ENCODE data around the gene GABRR3. TPM values are rescaled to one million over a fixed set of nuclear protein-coding genes. Genes with fewer than 3 reads are reported as not detected.

The GABRR3 gene
- total RNA-seq, 2 donors from 2014 or later: not detected

GRCh38 chr3:98008855-98009254, 26.3 kb downstream of the GABRR3 start:
- Histone ChIP-seq H3K27me3 (no peaks in the 10 kb centered on the region), H3K9ac (ENCODE audit: low read depth in 2 of 2, low read length in 2 of 2) (no peak overlapping the region), H3K27ac (no peak overlapping the region), H3K36me3 (no peaks in the 10 kb centered on the region), H3K4me1 (no peaks in the 10 kb centered on the region), H3K9me3 (no peaks in the 10 kb centered on the region), H3K4me3 (no peak overlapping the region)
- intact Hi-C loops (cut with DNase I): no loop called here
- no peak for DNase-seq
- no peak for TF ChIP-seq CTCF (IDR thresholded peaks at IDR 0.05)

GRCh38 chr3:98005438-98005837, 29.7 kb downstream of the GABRR3 start:
- Histone ChIP-seq H3K27ac (no peak overlapping the region), H3K27me3 (no peaks in the 10 kb centered on the region), H3K9me3 (no peaks in the 10 kb centered on the region), H3K4me3 (no peak overlapping the region), H3K36me3 (no peaks in the 10 kb centered on the region), H3K9ac (ENCODE audit: low read depth in 2 of 2, low read length in 2 of 2) (no peak overlapping the region), H3K4me1 (no peaks in the 10 kb centered on the region)
- no peak for TF ChIP-seq CTCF (IDR thresholded peaks at IDR 0.05)
- intact Hi-C loops (cut with DNase I): no loop called here
- DNase-seq: no peak

- no peaks in the 10 kb centered on the region for H3K4me1 ChIP-seq
Measured at GRCh38 chr3:98004721-98005120, 30.4 kb downstream of the GABRR3 start.

GRCh38 chr3:98003306-98003969, 31.7 kb downstream of the GABRR3 start:
- DNase-seq: no peak
- H3K27me3 ChIP-seq: no peaks in the 10 kb centered on the region
- H3K27ac ChIP-seq: no peak overlapping the region
- no peaks in the 10 kb centered on the region for H3K9me3 ChIP-seq
- no peak overlapping the region for H3K9ac ChIP-seq (ENCODE audit: low read depth in 2 of 2, low read length in 2 of 2)
- TF ChIP-seq CTCF (IDR thresholded peaks at IDR 0.05): no peak
- H3K36me3 ChIP-seq: no peaks in the 10 kb centered on the region
- no peaks in the 10 kb centered on the region for H3K4me1 ChIP-seq
- H3K4me3 ChIP-seq: no peak overlapping the region
- intact Hi-C loops (cut with DNase I): no loop called here

More at GRCh38 chr3:98004721-98005120, 30.4 kb downstream of the GABRR3 start:
- intact Hi-C loops (cut with DNase I): no loop called here
- DNase-seq: no peak
- Histone ChIP-seq H3K9ac (ENCODE audit: low read depth in 2 of 2, low read length in 2 of 2) (no peak overlapping the region), H3K27ac (no peak overlapping the region), H3K4me3 (no peak overlapping the region), H3K27me3 (no peaks in the 10 kb centered on the region), H3K9me3 (no peaks in the 10 kb centered on the region), H3K36me3 (no peaks in the 10 kb centered on the region)
- no peak for TF ChIP-seq CTCF (IDR thresholded peaks at IDR 0.05)

DNA sequence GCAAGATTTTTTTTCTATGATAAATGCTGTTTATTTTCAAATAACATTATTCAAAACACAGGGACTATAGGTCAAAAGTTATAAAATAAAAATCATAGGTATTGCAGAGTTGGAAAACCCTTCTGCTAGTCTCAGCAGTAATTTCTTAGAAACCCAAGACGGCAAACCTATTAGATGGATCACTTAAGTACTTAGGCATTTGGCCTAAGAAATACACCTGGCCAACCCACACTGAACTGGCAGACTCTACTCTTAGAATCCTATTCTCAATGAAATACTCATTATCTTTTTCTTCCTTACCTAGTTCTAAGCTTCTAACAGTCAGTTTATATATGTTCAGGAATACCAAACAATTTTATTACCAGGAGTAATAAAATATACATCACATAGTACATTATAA, 32.4 kb downstream of the GABRR3 start:
- TF ChIP-seq CTCF (IDR thresholded peaks at IDR 0.05): no peak
- H3K9me3 ChIP-seq: no peaks in the 10 kb centered on the region
- DNase-seq: no peak
- H3K27me3 ChIP-seq: no peaks in the 10 kb centered on the region
- no peaks in the 10 kb centered on the region for H3K36me3 ChIP-seq
- no peak overlapping the region for H3K9ac ChIP-seq (ENCODE audit: low read depth in 2 of 2, low read length in 2 of 2)
- H3K4me1 ChIP-seq: no peaks in the 10 kb centered on the region
- H3K27ac ChIP-seq: no peak overlapping the region
- no peak overlapping the region for H3K4me3 ChIP-seq
- intact Hi-C loops (cut with DNase I): no loop called here
